Neural cell (in vitro differentiated cells): Measurements from ENCODE around the gene MSI2. TPM values are rescaled to one million over a fixed set of nuclear protein-coding genes. Genes with fewer than 3 reads are reported as not detected.

Source experiments
- H2AFZ ChIP-seq: fragments of 200-600, 300-800 bp; sonication (generic), shearing (Covaris generic); 2 replicates; pipeline ENCODE4 v1.6.0; 2014; ENCODE audit warnings: low read depth, mild to moderate bottlenecking, antibody characterized with exemption, low read length, moderate library complexity
- H3F3A ChIP-seq: fragments of 200-600 bp; shearing (Covaris generic); 2 replicates; pipeline ENCODE4 v1.6.1; 2016; ENCODE audit warnings: mild to moderate bottlenecking, moderate library complexity, mixed read lengths, antibody characterized with exemption, low read length; ENCODE audit not compliant: insufficient read depth, poor library complexity, severe bottlenecking
- H3K27ac ChIP-seq: fragments of 200-600, 300-800 bp; sonication (generic), shearing (Covaris generic); 2 replicates; pipeline ENCODE4 v1.5.1; 2014; ENCODE audit warnings: mild to moderate bottlenecking, low read length, moderate library complexity
- H3K27me3 ChIP-seq: fragments of 300-800, 200-600 bp; sonication (generic), shearing (Covaris generic); 2 replicates; pipeline ENCODE4 v1.6.0; 2014; ENCODE audit warnings: mild to moderate bottlenecking, low read depth, low read length, moderate library complexity; ENCODE audit not compliant: insufficient read depth
- H3K36me3 ChIP-seq: fragments of 300-800, 200-600 bp; sonication (generic), shearing (Covaris generic); 2 replicates; pipeline ENCODE4 v1.5.1; 2014; ENCODE audit warnings: mild to moderate bottlenecking, antibody characterized with exemption, low read length, moderate library complexity; ENCODE audit not compliant: insufficient read depth
- H3K4me2 ChIP-seq: fragments of 300-800, 200-600 bp; sonication (generic), shearing (Covaris generic); 2 replicates; pipeline ENCODE4 v1.6.0; 2014; ENCODE audit warnings: mild to moderate bottlenecking, low read length
- H3K4me3 ChIP-seq: fragments of 300-800, 200-600 bp; sonication (generic), shearing (Covaris generic); 2 replicates; pipeline ENCODE4 v1.5.1; 2014; ENCODE audit warnings: mild to moderate bottlenecking, low read length, moderate library complexity
- H3K79me2 ChIP-seq: fragments of 200-600 bp; shearing (Covaris generic); replicated peaks from 2 replicates; pipeline ENCODE4 v1.6.0; 2014; ENCODE audit warnings: mild to moderate bottlenecking, low read length, moderate library complexity; ENCODE audit not compliant: insufficient read depth
- H3K9ac ChIP-seq: fragments of 300-800, 200-600 bp; sonication (generic), shearing (Covaris generic); 2 replicates; pipeline ENCODE4 v1.6.1; 2016; ENCODE audit warnings: mild to moderate bottlenecking, low read length, mixed read lengths
- H3K9me2 ChIP-seq: fragments of 200-600 bp; shearing (Covaris generic); 2 replicates; pipeline ENCODE4 v1.6.1; 2016; ENCODE audit warnings: mild to moderate bottlenecking, low read length, mixed read lengths; ENCODE audit not compliant: insufficient read depth
- H3K9me3 ChIP-seq: fragments of 200-600, 300-800 bp; sonication (generic), shearing (Covaris generic); 2 replicates; pipeline ENCODE4 v1.6.1; 2016; ENCODE audit warnings: mild to moderate bottlenecking, mixed run types, low read length, moderate library complexity, mixed read lengths
- H4K20me1 ChIP-seq: fragments of 200-600 bp; shearing (Covaris generic); 2 replicates; pipeline ENCODE4 v1.6.1; 2016; ENCODE audit warnings: mild to moderate bottlenecking, mixed run types; ENCODE audit not compliant: insufficient read depth
- EP300 ChIP-seq: fragments of 450-650 bp; conservative IDR thresholded peaks from 2 replicates; pipeline ENCODE4 v1.6.1; 2014; ENCODE audit warnings: antibody characterized with exemption, mild to moderate bottlenecking, moderate library complexity; ENCODE audit not compliant: poor library complexity, severe bottlenecking
- EZH2 ChIP-seq: fragments of 200-600, 300-800 bp; shearing (Covaris generic), sonication (generic); IDR thresholded peaks from 2 replicates; pipeline ENCODE4 v1.6.1; 2014; ENCODE audit warnings: antibody characterized with exemption, low read length, borderline replicate concordance, mild to moderate bottlenecking; ENCODE audit not compliant: insufficient read depth, poor library complexity, severe bottlenecking
- MXI1 ChIP-seq: fragments of 450-650 bp; conservative IDR thresholded peaks from 2 replicates; pipeline ENCODE4 v1.6.1; 2014; ENCODE audit warnings: antibody characterized with exemption, mild to moderate bottlenecking; ENCODE audit not compliant: poor library complexity, severe bottlenecking
- POLR2AphosphoS5 ChIP-seq: IDR thresholded peaks from 2 replicates; pipeline ENCODE4 v1.6.1; 2012
- RAD21 ChIP-seq: fragments of 450-650 bp; conservative IDR thresholded peaks from 2 replicates; pipeline ENCODE4 v1.6.1; 2014; ENCODE audit warnings: antibody characterized with exemption, mild to moderate bottlenecking, moderate library complexity
- SMC3 ChIP-seq: fragments of 450-650 bp; conservative IDR thresholded peaks from 2 replicates; pipeline ENCODE4 v1.6.1; 2014; ENCODE audit warnings: antibody characterized with exemption, mild to moderate bottlenecking, moderate library complexity; ENCODE audit not compliant: poor library complexity
- TAF1 ChIP-seq: IDR thresholded peaks from 2 replicates; pipeline ENCODE4 v1.6.1; 2012; ENCODE audit warnings: low read depth
- polyA plus RNA-seq: library from polyadenylated mRNA; depleted of rRNA; stranded (reverse); fragments of >200 nt; gene quantifications from 2 replicates; pipeline ENCODE4 v1.2.3, GENCODE V29; 2014
- TF ChIP-seq, protein P1 (sequence below): fragments of 450-650 bp; IDR thresholded peaks from 2 replicates; pipeline ENCODE4 v1.5.1; 2014; ENCODE audit warnings: antibody characterized with exemption, mild to moderate bottlenecking, moderate library complexity; ENCODE audit not compliant: poor library complexity, severe bottlenecking
- TF ChIP-seq, protein P2 (sequence below): IDR thresholded peaks from 2 replicates; pipeline ENCODE4 v1.6.1; 2012; ENCODE audit warnings: borderline replicate concordance

MSI2 gene
- polyA plus RNA-seq, 1 donor from 2014 or later: 61.4 TPM

DNA sequence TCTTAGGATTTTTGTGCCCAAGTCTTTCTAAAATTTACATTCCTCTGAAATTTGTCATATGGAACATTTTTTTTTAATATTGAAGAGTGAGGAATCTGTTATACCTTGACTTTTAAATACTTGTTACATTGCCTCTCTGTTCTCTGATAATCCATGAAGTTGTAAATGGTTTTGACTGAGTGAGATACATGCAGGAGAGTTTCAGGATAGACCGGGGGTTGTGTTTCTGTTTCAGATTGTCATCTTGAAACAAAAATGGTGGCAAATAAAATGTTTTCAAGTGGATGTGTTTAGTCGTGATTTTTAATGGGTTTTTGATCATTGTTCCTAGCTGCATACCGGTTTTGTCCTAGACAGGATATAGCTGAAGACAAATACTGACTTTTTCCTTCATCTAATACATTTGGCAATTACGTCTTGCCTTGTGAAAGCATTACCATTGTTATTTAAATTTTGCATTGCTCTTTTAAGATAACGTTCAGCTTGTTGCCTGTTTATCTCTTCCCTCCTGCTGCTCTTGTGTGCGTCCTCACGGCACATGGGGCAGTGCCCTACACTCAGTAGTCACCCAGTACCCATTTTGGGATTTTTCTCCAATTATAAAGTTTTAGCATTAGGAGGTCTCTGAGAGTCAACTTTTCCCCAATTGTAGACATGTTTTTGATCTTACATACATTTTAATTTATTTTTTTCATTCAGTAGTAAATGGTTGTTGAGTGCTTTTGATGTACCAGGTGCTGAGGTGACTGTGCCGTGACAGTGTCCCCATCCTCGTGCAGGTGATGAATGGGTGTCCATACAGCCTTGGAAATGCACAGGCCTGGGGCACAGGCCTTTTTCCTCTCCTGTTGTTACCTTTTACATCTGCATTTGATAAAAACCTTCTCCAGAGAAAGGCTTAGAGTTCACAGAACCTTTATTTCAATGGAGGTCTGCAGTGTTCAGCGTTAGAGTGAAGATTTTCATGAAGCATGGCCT, 169.9 kb downstream of the MSI2 start:
- Histone ChIP-seq H3F3A (no peaks in the 10 kb centered on the region), H3K27ac (no peak overlapping the region), H3K9me2 (no peaks in the 10 kb centered on the region), H3K79me2 (peaks cover 56% of the 10 kb centered on the region), H2AFZ (no peak overlapping the region), H3K36me3 (no peaks in the 10 kb centered on the region), H3K4me3 (no peak overlapping the region), H3K4me2 (no peak overlapping the region), H3K9ac (no peak overlapping the region), H3K27me3 (no peaks in the 10 kb centered on the region), H4K20me1 (no peaks in the 10 kb centered on the region), H3K9me3 (no peaks in the 10 kb centered on the region)
- TF ChIP-seq RAD21 (no peak), TAF1 (no peak), POLR2AphosphoS5 (no peak), EP300 (no peak), EZH2 (no peak), MXI1 (no peak)
- TF ChIP-seq, protein P1, sequence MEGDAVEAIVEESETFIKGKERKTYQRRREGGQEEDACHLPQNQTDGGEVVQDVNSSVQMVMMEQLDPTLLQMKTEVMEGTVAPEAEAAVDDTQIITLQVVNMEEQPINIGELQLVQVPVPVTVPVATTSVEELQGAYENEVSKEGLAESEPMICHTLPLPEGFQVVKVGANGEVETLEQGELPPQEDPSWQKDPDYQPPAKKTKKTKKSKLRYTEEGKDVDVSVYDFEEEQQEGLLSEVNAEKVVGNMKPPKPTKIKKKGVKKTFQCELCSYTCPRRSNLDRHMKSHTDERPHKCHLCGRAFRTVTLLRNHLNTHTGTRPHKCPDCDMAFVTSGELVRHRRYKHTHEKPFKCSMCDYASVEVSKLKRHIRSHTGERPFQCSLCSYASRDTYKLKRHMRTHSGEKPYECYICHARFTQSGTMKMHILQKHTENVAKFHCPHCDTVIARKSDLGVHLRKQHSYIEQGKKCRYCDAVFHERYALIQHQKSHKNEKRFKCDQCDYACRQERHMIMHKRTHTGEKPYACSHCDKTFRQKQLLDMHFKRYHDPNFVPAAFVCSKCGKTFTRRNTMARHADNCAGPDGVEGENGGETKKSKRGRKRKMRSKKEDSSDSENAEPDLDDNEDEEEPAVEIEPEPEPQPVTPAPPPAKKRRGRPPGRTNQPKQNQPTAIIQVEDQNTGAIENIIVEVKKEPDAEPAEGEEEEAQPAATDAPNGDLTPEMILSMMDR: no peak

DNA sequence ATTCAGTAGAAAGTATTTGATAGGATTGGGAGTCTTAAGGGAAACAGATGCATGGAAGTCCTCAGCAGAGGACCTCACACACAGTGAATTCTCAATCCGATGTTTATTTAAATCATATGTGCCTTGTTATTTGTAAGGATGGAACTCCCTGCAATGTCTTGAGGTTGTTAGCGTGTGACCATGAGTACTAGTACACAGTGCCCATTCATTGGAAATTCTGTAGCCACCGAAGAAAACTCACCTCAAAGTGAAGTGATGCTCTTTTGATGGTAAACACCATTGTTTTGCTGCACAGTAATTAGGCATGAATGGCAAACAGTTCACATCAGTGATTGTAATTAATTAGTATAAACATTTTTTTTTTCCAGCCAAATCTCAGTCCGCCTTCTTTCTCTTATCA, 173.6 kb downstream of the MSI2 start:
- Histone ChIP-seq H3K27ac (no peak overlapping the region), H2AFZ (no peak overlapping the region), H3K9ac (no peak overlapping the region), H4K20me1 (no peaks in the 10 kb centered on the region), H3K27me3 (no peaks in the 10 kb centered on the region), H3K9me3 (no peaks in the 10 kb centered on the region), H3F3A (no peaks in the 10 kb centered on the region), H3K9me2 (no peaks in the 10 kb centered on the region), H3K4me3 (no peak overlapping the region), H3K36me3 (no peaks in the 10 kb centered on the region), H3K79me2 (peaks cover 54% of the 10 kb centered on the region), H3K4me2 (no peak overlapping the region)
- TF ChIP-seq SMC3: no peak
- no peak for TF ChIP-seq POLR2AphosphoS5
- no peak for TF ChIP-seq RAD21
- TF ChIP-seq, protein P2, sequence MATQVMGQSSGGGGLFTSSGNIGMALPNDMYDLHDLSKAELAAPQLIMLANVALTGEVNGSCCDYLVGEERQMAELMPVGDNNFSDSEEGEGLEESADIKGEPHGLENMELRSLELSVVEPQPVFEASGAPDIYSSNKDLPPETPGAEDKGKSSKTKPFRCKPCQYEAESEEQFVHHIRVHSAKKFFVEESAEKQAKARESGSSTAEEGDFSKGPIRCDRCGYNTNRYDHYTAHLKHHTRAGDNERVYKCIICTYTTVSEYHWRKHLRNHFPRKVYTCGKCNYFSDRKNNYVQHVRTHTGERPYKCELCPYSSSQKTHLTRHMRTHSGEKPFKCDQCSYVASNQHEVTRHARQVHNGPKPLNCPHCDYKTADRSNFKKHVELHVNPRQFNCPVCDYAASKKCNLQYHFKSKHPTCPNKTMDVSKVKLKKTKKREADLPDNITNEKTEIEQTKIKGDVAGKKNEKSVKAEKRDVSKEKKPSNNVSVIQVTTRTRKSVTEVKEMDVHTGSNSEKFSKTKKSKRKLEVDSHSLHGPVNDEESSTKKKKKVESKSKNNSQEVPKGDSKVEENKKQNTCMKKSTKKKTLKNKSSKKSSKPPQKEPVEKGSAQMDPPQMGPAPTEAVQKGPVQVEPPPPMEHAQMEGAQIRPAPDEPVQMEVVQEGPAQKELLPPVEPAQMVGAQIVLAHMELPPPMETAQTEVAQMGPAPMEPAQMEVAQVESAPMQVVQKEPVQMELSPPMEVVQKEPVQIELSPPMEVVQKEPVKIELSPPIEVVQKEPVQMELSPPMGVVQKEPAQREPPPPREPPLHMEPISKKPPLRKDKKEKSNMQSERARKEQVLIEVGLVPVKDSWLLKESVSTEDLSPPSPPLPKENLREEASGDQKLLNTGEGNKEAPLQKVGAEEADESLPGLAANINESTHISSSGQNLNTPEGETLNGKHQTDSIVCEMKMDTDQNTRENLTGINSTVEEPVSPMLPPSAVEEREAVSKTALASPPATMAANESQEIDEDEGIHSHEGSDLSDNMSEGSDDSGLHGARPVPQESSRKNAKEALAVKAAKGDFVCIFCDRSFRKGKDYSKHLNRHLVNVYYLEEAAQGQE: no peak
- TF ChIP-seq TAF1: no peak
- TF ChIP-seq, protein P1: no peak
- TF ChIP-seq EP300: no peak
- no peak for TF ChIP-seq EZH2
- TF ChIP-seq MXI1: no peak
